Right ventricle myocardium inferior (tissue), 1 donor: ENCODE measurements around the gene FNDC8. TPM values are rescaled to one million over a fixed set of nuclear protein-coding genes. Genes with fewer than 3 reads are reported as not detected.
"Not testable (repeated sequence)": the region's sequence is repeated elsewhere in the genome, so short reads cannot be mapped to it uniquely, and the experiment has no call there.

ENCODE experiments used
- ATAC-seq: fragments of 200-7000 bp; cut with Tn5 transposase; one replicate; pipeline ENCODE4 v1.9.1; 2020; ENCODE audit warnings: mild to moderate bottlenecking, moderate library complexity
- DNase-seq: peaks from one replicate; pipeline ENCODE4 v3.0.0; 2021; ENCODE audit errors: missing footprints
- intact Hi-C: fragments of 100-400 bp; cut with DNase I; formaldehyde crosslinking; loops from one replicate; pipeline ENCODE4 v1.11.0; 2022
- total RNA-seq: library from RNA; stranded (reverse); fragmentation: NEBNext Ultra II Directional; extraction: Animal tissue kit (Norgen Biotek cat#: 25700); gene quantifications from one replicate; pipeline ENCODE4 v1.2.1, GENCODE V29; 2021
- donor health status: DM: no; HTN: yes; CAD: no; lungs with severe emphysema.

Gene FNDC8
- total RNA-seq, 1 donor from 2014 or later, result not detected

GRCh38 chr17:35161281-35161761, 39.9 kb downstream of the FNDC8 start:
- ATAC-seq (no peak), DNase-seq (no peak)
- intact Hi-C loops, result no loop called here

- intact Hi-C loops, result no loop called here
These were observed 41.3 kb downstream of the FNDC8 start for GRCh38 chr17:35162755-35163154.

GRCh38 chr17:35163886-35164285, 42.5 kb downstream of the FNDC8 start:
- ATAC-seq (no peak), DNase-seq (no peak)
- intact Hi-C loops, result no loop called here

More at GRCh38 chr17:35162755-35163154, 41.3 kb downstream of the FNDC8 start:
- no peak for ATAC-seq
- no peak for DNase-seq

- ATAC-seq (no peak), DNase-seq (no peak)
- intact Hi-C loops, result no loop called here
These were observed 43.3 kb downstream of the FNDC8 start for GRCh38 chr17:35164716-35165115.

DNA sequence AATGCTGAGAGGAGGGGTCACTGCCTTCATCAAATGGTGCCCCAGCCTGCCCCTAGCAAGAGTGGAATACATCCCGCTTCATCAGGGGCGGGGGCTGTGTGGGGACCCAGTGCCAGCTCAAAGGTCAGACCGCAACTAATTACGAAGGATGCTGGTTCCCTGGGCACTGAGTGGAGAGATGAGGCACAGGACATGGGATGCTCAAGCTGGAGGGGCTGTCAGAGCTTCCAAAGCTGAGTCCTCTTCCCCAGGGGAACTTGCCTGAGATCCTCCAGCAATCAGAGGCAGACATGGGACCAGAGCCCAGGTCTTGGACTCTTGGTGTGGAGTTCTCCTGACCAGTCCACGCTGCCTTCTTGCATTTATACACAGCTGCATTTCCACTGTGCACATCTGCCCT, 45.1 kb downstream of the FNDC8 start:
- intact Hi-C loops, result no loop called here
- no peak for ATAC-seq
- no peak for DNase-seq

DNA sequence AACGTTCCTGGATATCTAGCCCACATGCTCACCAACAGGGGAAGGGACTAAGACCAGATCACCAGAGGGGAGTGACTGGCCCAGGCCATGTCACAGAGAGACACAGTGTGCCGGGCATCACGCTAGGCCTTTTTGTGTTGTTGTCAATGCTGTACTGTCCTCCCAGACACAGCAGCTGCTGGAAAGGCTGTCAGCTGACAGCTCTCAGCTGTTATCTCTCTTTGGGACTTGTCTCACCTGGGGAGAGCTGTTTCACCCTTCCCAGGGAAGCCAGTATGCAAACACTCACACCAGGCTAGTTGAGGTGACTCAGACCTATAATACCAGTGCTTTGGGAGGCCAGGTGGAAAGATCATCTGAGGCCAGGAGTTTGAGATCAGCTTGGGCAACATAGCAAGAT, 45.6 kb downstream of the FNDC8 start:
- DNase-seq, result no peak
- intact Hi-C loops, result no loop called here
- no peak for ATAC-seq

GRCh38 chr17:35167666-35168065, 46.3 kb downstream of the FNDC8 start:
- intact Hi-C loops, result no loop called here
- ATAC-seq (no peak), DNase-seq (no peak)

- intact Hi-C loops, result loop anchor here (2.0 kb wide), 2 partner anchors 143 to 363 kb away; no protein-coding TSS in a partner anchor
- ATAC-seq, result no peak
- no peak for DNase-seq
These were observed 48.5 kb downstream of the FNDC8 start for GRCh38 chr17:35169835-35170363.

GRCh38 chr17:35170968-35171771, 49.8 kb downstream of the FNDC8 start:
- intact Hi-C loops, result loop anchor here (2.0 kb wide), 2 partner anchors 142 to 362 kb away; no protein-coding TSS in a partner anchor
- no peak for ATAC-seq

DNA sequence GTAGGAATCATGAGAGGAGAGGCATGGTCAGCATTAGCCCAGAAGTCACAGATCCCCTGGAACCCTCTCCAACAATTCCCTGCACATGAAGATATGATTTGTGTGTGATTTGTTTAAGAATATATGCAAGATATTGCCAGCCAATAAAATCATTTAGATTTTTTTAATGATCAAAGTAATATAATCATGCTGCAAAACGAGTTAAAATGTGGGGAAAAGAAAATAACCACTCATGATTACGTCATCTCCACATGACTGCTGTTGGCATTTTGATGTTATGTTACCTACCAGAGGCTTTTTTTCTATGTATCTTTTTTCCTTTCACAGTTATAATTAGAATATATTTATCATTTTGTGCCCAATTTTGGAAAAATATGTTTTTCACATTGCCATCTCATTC, 50.4 kb downstream of the FNDC8 start:
- DNase-seq (no peak), ATAC-seq (no peak)
- intact Hi-C loops, result loop anchor here (2.0 kb wide), 2 partner anchors 141 to 361 kb away; no protein-coding TSS in a partner anchor

More at GRCh38 chr17:35170968-35171771, 49.8 kb downstream of the FNDC8 start:
- DNase-seq, result no peak

DNA sequence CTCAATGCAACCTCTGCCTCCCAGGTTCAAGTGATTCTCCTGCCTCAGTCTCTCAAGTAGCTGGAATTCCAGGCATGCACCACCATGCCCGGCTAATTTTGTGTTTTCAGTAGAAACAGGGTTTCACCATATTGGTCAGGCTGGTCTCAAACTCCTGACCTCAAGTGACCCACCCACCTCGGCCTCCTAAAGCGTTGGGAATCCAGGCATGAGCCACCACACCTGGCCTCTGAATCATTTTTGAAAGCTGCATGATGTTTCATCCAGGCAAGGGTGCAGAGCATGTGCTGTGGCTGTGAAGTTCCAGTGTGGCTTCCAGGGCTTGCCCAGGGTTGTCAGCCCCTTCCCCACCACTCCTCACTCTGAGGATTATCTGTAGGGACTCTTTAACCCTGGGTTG, 50.9 kb downstream of the FNDC8 start:
- intact Hi-C loops, DNase-seq, ATAC-seq: not testable (repeated sequence)

DNA sequence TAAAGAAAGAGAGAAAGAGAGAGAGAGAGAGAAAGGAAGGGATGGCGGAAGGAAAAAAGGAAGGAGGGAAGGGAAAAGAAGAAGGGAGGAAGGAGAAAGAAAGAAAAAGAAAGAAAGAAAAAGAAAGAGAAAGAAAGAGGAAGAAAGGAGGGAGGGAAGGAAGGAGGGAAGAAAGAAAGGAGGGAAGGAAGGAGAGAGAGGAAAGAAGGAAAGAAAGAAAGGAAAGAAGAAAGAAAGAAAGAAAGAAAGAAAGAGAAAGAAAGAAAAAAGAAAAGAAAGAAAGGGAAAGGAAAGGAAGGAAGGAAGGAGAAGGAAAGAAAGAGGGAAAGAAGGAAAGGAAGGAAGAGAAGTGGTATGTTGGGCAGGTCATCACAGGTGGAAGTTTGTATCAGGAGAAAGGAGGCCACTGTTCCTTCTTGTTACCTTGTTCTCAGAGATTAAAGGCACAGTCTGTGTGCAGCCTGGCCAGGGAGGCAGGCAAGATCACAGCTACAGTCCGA, 53.5 kb downstream of the FNDC8 start:
- intact Hi-C loops, result no loop called here
- ATAC-seq (no peak), DNase-seq (no peak)

GRCh38 chr17:35175638-35176415, 54.4 kb downstream of the FNDC8 start:
- DNase-seq, result no peak
- ATAC-seq, result no peak

GRCh38 chr17:35176897-35177296, 55.5 kb downstream of the FNDC8 start:
- intact Hi-C loops, result no loop called here
- no peak for ATAC-seq

More at GRCh38 chr17:35175638-35176415, 54.4 kb downstream of the FNDC8 start:
- intact Hi-C loops, result no loop called here

DNA sequence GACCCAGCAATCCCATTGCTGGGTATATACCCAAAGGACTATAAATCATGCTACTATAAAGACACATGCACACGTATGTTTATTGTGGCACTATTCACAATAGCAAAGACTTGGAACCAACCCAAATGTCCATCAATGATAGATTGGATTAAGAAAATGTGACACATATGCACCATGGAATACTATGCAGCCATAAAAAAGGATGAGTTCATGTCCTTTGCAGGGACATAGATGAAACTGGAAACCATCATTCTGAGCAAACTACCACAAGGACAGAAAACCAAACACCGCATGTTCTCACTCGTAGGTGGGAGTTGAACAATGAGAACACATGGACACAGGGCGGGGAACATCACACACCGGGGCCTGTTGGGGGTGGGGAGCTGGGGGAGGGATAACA, 58.0 kb downstream of the FNDC8 start:
- ATAC-seq, DNase-seq, intact Hi-C loops: not testable (repeated sequence)

More at GRCh38 chr17:35176897-35177296, 55.5 kb downstream of the FNDC8 start:
- DNase-seq, result no peak
